NT2/D1 (cell line): Measurements from ENCODE around the gene CCNK.

Experiments
- DNase-seq: peaks from one replicate; pipeline ENCODE4 v3.0.0-alpha.2; 2011; ENCODE audit warnings: low read depth, low spot score
- H3K27me3 ChIP-seq: 2 replicates; pipeline ENCODE4 v1.6.0; 2011; ENCODE audit warnings: mild to moderate bottlenecking; ENCODE audit not compliant: insufficient read length, insufficient read depth
- H3K36me3 ChIP-seq: 2 replicates; pipeline ENCODE4 v1.6.1; 2011; ENCODE audit warnings: mild to moderate bottlenecking, low read length, mixed read lengths; ENCODE audit not compliant: insufficient read depth, insufficient read length
- H3K4me1 ChIP-seq: 2 replicates; pipeline ENCODE4 v1.5.1; 2011; ENCODE audit not compliant: insufficient read depth, insufficient read length
- H3K4me3 ChIP-seq: 2 replicates; pipeline ENCODE4 v1.5.1; 2011; ENCODE audit warnings: low read depth; ENCODE audit not compliant: insufficient read length
- H3K9ac ChIP-seq: 2 replicates; pipeline ENCODE4 v1.6.0; 2011; ENCODE audit warnings: low read depth; ENCODE audit not compliant: insufficient read length
- H3K9me3 ChIP-seq: 2 replicates; pipeline ENCODE4 v1.5.1; 2011; ENCODE audit warnings: mild to moderate bottlenecking, low read length; ENCODE audit not compliant: insufficient read depth
- SUZ12 ChIP-seq: IDR thresholded peaks from 2 replicates; pipeline ENCODE4 v1.6.1; 2011; ENCODE audit not compliant: insufficient read length, insufficient read depth; ENCODE audit errors: extremely low read depth
- YY1 ChIP-seq: IDR thresholded peaks from 2 replicates; pipeline ENCODE4 v1.6.1; 2011; ENCODE audit not compliant: insufficient read length, insufficient read depth
- ZNF274 ChIP-seq: IDR thresholded peaks from 2 replicates; pipeline ENCODE4 v1.6.1; 2011; ENCODE audit warnings: mild to moderate bottlenecking, low read depth, low read length

CCNK gene

GRCh38 chr14:99475660-99476059 is 5.5 kb upstream of the CCNK start:
- H3K9me3 ChIP-seq = no peaks in the 10 kb centered on the region
- H3K36me3 ChIP-seq = no peaks in the 10 kb centered on the region
- no peak overlapping the region for H3K9ac ChIP-seq
- H3K4me1 ChIP-seq = peaks cover 2% of the 10 kb centered on the region
- no peak for DNase-seq
- H3K4me3 ChIP-seq = no peak overlapping the region
- TF ChIP-seq SUZ12 = no peak
- no peaks in the 10 kb centered on the region for H3K27me3 ChIP-seq

- TF ChIP-seq SUZ12 (no peak), ZNF274 (no peak), YY1 (no peak)
- no peak overlapping the region for H3K9ac ChIP-seq
These were observed 4.3 kb upstream of the CCNK start for GRCh38 chr14:99476864-99477263.

GRCh38 chr14:99478128-99478527 is 3.1 kb upstream of the CCNK start:
- Histone ChIP-seq H3K4me1 (peaks cover 4% of the 10 kb centered on the region), H3K9ac (no peak overlapping the region), H3K27me3 (no peaks in the 10 kb centered on the region), H3K36me3 (no peaks in the 10 kb centered on the region), H3K9me3 (no peaks in the 10 kb centered on the region), H3K4me3 (no peak overlapping the region)
- no peak for DNase-seq
- TF ChIP-seq YY1 (no peak), SUZ12 (no peak), ZNF274 (no peak)

More at GRCh38 chr14:99476864-99477263, 4.3 kb upstream of the CCNK start:
- Histone ChIP-seq H3K9me3 (no peaks in the 10 kb centered on the region), H3K4me3 (no peak overlapping the region), H3K27me3 (no peaks in the 10 kb centered on the region), H3K4me1 (peaks cover 2% of the 10 kb centered on the region), H3K36me3 (no peaks in the 10 kb centered on the region)
- DNase-seq = no peak

- Histone ChIP-seq H3K36me3 (no peaks in the 10 kb centered on the region), H3K27me3 (no peaks in the 10 kb centered on the region)
- DNase-seq = no peak
These were observed 1.9 kb upstream of the CCNK start for GRCh38 chr14:99479160-99479905.

GRCh38 chr14:99479906-99480869 is 1.0 kb upstream of the CCNK start, which contains the start of gene SETD3:
TSS of gene SETD3 (minus strand) at chr14:99480859. CDS start at chr14:99465805, 15,054 bp downstream.
- Histone ChIP-seq H3K4me1 (peaks cover 4% of the 10 kb centered on the region), H3K36me3 (no peaks in the 10 kb centered on the region)

More at GRCh38 chr14:99479160-99479905, 1.9 kb upstream of the CCNK start:
- TF ChIP-seq SUZ12 (no peak), YY1 (no peak), ZNF274 (no peak)
- no peaks in the 10 kb centered on the region for H3K9me3 ChIP-seq
- peak overlapping the region; percentile 86 for H3K9ac ChIP-seq
- H3K4me1 ChIP-seq = peaks cover 4% of the 10 kb centered on the region
- peak overlapping the region; percentile 70 for H3K4me3 ChIP-seq

GRCh38 chr14:99481745-99482099 is 513 bp downstream of the CCNK start:
- TF ChIP-seq YY1 = no peak
- no peak for TF ChIP-seq SUZ12
- TF ChIP-seq ZNF274 = no peak
- no peak for DNase-seq
- peak overlapping the region; percentile 77 for H3K9ac ChIP-seq

More at GRCh38 chr14:99479906-99480869, 1.0 kb upstream of the CCNK start, which contains the start of gene SETD3:
- peak within 1 kb of the TSS; percentile 76 for H3K4me3 ChIP-seq
- peak within 1 kb of the TSS; percentile 86 for H3K9ac ChIP-seq
- H3K27me3 ChIP-seq = no peaks in the 10 kb centered on the region
- no peak for DNase-seq
- TF ChIP-seq SUZ12 (no peak), YY1 (no peak), ZNF274 (no peak)
- no peaks in the 10 kb centered on the region for H3K9me3 ChIP-seq

GRCh38 chr14:99484106-99484505 is 2.9 kb downstream of the CCNK start:
- Histone ChIP-seq H3K4me1 (peaks cover 3% of the 10 kb centered on the region), H3K27me3 (no peaks in the 10 kb centered on the region), H3K9ac (no peak overlapping the region), H3K4me3 (no peak overlapping the region), H3K36me3 (no peaks in the 10 kb centered on the region), H3K9me3 (no peaks in the 10 kb centered on the region)
- no peak for TF ChIP-seq SUZ12
- no peak for TF ChIP-seq ZNF274
- TF ChIP-seq YY1 = no peak
- DNase-seq = no peak

More at GRCh38 chr14:99481745-99482099, 513 bp downstream of the CCNK start:
- H3K27me3 ChIP-seq = no peaks in the 10 kb centered on the region
- H3K4me3 ChIP-seq = peak overlapping the region; percentile 76
- H3K9me3 ChIP-seq = no peaks in the 10 kb centered on the region
- no peaks in the 10 kb centered on the region for H3K36me3 ChIP-seq
- H3K4me1 ChIP-seq = peaks cover 4% of the 10 kb centered on the region
